NB4 (cell line): ENCODE data around the gene PCCB.

Experiments
- DNase-seq: peaks from one replicate; pipeline ENCODE4 v3.0.0; 2010; ENCODE audit warnings: low read depth
- H3K4me3 ChIP-seq: one replicate; pipeline ENCODE4 v1.5.1; 2011; ENCODE audit warnings: mild to moderate bottlenecking, low read depth, low read length, moderate library complexity
- MAX ChIP-seq: IDR thresholded peaks from 2 replicates; pipeline ENCODE4 v1.6.1; 2011; ENCODE audit warnings: low read depth, low read length
- MYC ChIP-seq: IDR thresholded peaks from 2 replicates; pipeline ENCODE4 v1.6.1; 2011; ENCODE audit warnings: low read depth, low read length
- POLR2A ChIP-seq: IDR thresholded peaks from 2 replicates; pipeline ENCODE4 v1.6.1; 2011; ENCODE audit warnings: mild to moderate bottlenecking; ENCODE audit not compliant: insufficient read length; ENCODE audit errors: extremely low read depth
- TF ChIP-seq, protein P1 (sequence below): IDR thresholded peaks from one replicate; pipeline ENCODE4 v1.5.1; 2012; ENCODE audit warnings: low read depth, low read length

Gene PCCB

GRCh38 chr3:136245691-136246090 is 4.4 kb upstream of the PCCB start:
- DNase-seq: no peak
- H3K4me3 ChIP-seq: no peak overlapping the region

DNA sequence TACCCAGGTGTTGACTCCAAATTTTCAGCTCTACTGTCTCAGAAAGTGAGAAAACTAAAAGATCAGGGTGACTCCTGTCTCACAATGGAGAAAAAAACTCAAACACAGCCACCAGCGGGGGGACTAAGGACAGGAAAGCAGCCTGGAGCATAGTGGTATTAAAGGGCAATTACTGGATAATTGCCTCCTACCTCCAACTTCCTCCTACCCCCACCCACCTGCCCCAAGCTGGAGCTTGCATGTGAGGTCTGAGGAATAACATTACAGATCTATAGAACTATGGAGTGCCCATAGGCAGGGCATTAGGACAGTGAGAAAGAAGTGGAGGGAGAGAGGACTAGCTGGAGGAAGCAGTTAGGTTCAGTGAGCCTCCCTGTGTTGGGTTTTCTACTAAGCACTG is 2.7 kb upstream of the PCCB start:
- DNase-seq: no peak
- no peak overlapping the region for H3K4me3 ChIP-seq
- TF ChIP-seq POLR2A: no peak
- TF ChIP-seq, protein P1, sequence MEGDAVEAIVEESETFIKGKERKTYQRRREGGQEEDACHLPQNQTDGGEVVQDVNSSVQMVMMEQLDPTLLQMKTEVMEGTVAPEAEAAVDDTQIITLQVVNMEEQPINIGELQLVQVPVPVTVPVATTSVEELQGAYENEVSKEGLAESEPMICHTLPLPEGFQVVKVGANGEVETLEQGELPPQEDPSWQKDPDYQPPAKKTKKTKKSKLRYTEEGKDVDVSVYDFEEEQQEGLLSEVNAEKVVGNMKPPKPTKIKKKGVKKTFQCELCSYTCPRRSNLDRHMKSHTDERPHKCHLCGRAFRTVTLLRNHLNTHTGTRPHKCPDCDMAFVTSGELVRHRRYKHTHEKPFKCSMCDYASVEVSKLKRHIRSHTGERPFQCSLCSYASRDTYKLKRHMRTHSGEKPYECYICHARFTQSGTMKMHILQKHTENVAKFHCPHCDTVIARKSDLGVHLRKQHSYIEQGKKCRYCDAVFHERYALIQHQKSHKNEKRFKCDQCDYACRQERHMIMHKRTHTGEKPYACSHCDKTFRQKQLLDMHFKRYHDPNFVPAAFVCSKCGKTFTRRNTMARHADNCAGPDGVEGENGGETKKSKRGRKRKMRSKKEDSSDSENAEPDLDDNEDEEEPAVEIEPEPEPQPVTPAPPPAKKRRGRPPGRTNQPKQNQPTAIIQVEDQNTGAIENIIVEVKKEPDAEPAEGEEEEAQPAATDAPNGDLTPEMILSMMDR: no peak
- TF ChIP-seq MAX: no peak
- TF ChIP-seq MYC: no peak

More at GRCh38 chr3:136245691-136246090, 4.4 kb upstream of the PCCB start:
- TF ChIP-seq MAX (no peak), MYC (no peak), POLR2A (no peak)
- TF ChIP-seq, protein P1: no peak

- no peak for TF ChIP-seq MYC
- no peak for TF ChIP-seq MAX
- no peak for TF ChIP-seq POLR2A
- TF ChIP-seq, protein P1: no peak
These were observed 2.1 kb upstream of the PCCB start for GRCh38 chr3:136247855-136248590.

GRCh38 chr3:136249091-136249490 is 1.0 kb upstream of the PCCB start:
- no peak for DNase-seq
- TF ChIP-seq POLR2A (no peak), MYC (no peak), MAX (no peak)
- TF ChIP-seq, protein P1: no peak
- H3K4me3 ChIP-seq: no peak overlapping the region

More at GRCh38 chr3:136247855-136248590, 2.1 kb upstream of the PCCB start:
- H3K4me3 ChIP-seq: no peak overlapping the region
- no peak for DNase-seq

GRCh38 chr3:136249593-136249992 is 547 bp upstream of the PCCB start:
- TF ChIP-seq MAX: no peak
- no peak for TF ChIP-seq MYC
- TF ChIP-seq POLR2A: no peak
- TF ChIP-seq, protein P1: no peak
- H3K4me3 ChIP-seq: peak overlapping the region; percentile 93
- peak; percentile 54 for DNase-seq
